Measurements from ENCODE around the gene FEN1. TPM values are rescaled to one million over a fixed set of nuclear protein-coding genes. Genes with fewer than 3 reads are reported as not detected.
A peak's percentile ranks its signal among the peaks of the same experiment; 100 is the strongest.

FEN1 gene
- polyA plus RNA-seq, 3 donors from 2014 or later, result 20.3 to 31.3 (median 24.6) TPM

DNA sequence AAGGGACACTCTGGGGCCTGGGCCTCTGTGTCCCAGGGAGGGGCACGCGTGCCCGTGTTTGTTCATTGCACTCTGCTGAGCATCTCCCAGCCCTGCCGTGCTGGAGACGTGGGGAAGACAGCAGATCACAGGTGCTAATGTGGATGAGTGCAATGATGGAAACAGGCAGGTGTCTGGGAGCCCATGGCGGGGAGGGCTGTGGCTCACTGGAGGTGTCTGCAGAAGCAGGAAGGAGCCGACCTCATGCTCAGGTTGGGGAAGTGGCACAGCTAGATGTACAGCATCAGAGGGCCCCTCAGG, 8.3 kb upstream of the FEN1 start:
- Mint-ChIP-seq H3K36me3 (peaks cover 2 to 7% (median 5%) of the 10 kb centered on the region in 3 donors), H3K4me3 (no peak overlapping the region), H3K27ac (no peak overlapping the region), H3K4me1 (peaks cover 1 to 11% of the 10 kb centered on the region in 2 donors), H3K27me3 (ENCODE audit: low read depth in 3 of 3) (no peaks in the 10 kb centered on the region), H3K9me3 (no peaks in the 10 kb centered on the region)
- DNase-seq, result no peak

DNA sequence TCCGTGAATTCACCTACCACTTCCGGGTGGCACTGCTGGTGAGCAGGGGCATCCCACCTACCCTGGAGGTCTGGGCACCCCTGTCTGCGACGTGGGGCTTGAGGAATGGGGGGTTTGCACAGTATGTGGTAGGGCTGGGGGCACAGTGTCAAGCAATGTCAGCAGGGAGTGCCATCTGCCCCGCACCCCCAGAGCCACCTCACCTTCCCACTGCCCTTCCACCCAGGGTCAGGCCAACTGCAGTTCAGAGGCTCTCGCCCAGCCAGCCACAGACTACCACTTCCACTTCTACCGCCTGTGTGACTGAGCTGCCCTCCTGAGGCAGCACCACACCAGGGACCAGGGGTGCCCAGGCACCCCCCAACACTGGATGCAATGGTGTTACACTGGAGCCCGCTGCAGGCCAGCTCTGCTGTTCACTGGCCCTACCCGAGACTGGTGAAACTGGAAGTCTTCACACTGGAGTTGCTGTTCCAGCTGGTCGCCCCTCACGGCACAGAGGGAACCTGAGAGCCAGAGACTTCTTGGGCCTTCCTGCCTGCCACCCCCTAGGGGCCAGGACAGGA, 6.8 kb upstream of the FEN1 start:
- H3K36me3 Mint-ChIP-seq, result peaks cover 2 to 10% (median 5%) of the 10 kb centered on the region in 3 donors
- peak overlapping the region in 1 of 6 donors; percentile 42 for H3K27ac Mint-ChIP-seq
- H3K4me1 Mint-ChIP-seq, result peaks cover 1 to 25% of the 10 kb centered on the region in 2 donors
- peaks cover 0 to 2% (median 0%) of the 10 kb centered on the region in 3 donors for H3K27me3 Mint-ChIP-seq (ENCODE audit: low read depth in 3 of 3)
- DNase-seq, result no peak
- no peak overlapping the region for H3K4me3 Mint-ChIP-seq
- H3K9me3 Mint-ChIP-seq, result no peaks in the 10 kb centered on the region

DNA sequence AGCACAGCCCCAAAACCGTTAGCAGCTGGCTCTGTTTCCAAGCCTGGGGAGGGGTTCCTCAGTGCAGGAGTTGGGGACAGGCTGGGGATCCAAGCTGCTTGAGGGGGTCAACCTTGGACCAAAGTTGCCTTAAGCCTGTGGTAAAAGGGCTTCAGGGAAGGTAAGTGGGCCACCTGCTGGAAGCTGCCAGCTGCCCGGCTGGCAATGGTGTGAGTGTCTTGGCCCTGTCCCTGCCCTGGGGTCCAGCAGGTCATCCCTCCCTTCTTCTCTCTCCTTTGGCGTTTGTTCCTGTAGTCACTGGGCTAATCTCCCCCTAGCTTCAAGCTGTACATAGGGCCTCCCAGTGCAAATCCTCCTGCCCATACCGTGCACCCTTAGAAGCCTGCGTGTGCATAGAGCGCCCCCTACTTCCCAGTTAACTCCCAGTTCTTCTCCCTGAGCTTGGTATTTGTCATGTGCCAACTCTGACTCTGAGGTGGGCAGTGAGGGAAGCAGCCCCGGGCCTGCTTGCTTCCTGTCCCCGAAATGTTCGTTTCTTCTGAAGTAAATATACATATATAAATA, 4.7 kb upstream of the FEN1 start:
- Mint-ChIP-seq H3K27ac (peak overlapping the region in 1 of 6 donors; percentile 55), H3K9me3 (no peaks in the 10 kb centered on the region)
- no peak for DNase-seq

DNA sequence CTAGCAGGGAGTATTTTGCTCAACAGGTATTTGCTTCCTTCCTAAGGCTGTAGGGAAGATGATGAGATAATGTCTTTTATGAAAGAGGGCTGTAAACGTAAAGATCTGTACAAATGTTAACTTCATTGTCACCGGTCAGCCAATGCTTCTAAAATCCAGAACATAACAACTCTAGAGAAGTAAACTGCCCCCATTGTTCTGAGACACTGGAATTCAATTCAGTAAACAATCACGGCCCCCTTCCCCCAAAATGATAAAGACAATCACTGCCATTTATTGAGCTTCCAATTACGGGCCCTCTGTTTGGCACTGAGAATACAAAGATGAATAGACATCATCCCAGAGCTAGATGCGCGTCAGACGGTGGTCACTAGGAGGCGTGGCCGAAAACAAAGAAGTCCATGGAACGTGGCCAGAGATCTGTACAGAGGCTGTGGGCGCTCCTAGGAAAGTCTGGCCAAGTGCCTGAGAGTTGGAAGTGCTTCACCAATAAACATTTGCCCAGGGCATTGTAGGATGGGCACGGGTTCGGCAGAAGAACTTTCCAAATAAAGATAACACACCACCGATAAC, 888 bp upstream of the FEN1 start:
- peaks cover 15 to 50% of the 10 kb centered on the region in 2 donors for H3K4me1 Mint-ChIP-seq

More for the DNA sequence above, 4.7 kb upstream of the FEN1 start:
- Mint-ChIP-seq H3K27me3 (ENCODE audit: low read depth in 3 of 3) (peaks cover 0 to 10% (median 4%) of the 10 kb centered on the region in 3 donors), H3K36me3 (peaks cover 2 to 10% (median 5%) of the 10 kb centered on the region in 3 donors), H3K4me3 (no peak overlapping the region), H3K4me1 (peaks cover 13 to 41% of the 10 kb centered on the region in 2 donors)

DNA sequence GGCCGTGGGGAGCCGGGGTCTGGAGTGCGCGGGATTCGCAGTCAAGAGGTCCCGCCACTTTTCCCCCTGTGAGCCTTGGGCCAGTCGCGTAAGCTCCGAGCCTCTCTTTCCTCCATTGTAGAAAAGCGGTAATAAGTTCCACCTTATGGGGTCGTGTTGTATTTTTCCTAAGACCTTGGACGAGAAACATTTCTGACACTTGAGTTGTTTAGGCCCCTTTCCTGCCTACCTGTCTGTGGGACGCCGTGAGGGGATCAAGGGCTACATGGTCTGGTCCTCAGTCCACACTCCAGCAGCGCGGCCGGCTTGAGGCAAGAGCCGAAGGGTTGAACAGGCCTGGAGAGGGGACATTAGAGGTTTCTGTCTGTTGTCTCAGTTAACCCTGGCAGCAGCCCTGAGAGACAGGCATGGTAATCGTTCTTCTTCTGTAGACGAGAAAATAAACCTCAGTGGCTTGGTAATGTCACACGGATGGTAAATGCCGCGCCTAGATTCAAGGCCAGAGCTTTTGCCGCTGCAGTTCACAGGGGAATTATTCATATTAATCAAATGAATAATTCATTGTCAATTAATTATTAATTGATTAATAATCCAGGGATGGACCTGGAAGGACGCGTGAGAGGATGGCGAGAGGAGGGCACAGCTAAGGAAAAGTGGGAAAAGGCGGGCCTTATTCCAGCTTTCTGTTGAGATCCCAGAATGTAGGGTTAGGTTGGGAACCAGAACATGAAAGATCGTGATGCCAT, 545 bp downstream of the FEN1 start:
- peak overlapping the region; percentile 88 to 99 (median 98) for H3K27ac Mint-ChIP-seq
- H3K4me1 Mint-ChIP-seq, result peaks cover 20 to 57% of the 10 kb centered on the region in 2 donors
- peaks cover 0 to 10% (median 0%) of the 10 kb centered on the region in 3 donors for H3K36me3 Mint-ChIP-seq
- DNase-seq, result no peak
- H3K27me3 Mint-ChIP-seq (ENCODE audit: low read depth in 3 of 3), result peaks cover 0 to 11% (median 4%) of the 10 kb centered on the region in 3 donors
- H3K9me3 Mint-ChIP-seq, result no peaks in the 10 kb centered on the region
- peak overlapping the region; percentile 90 to 96 (median 95) for H3K4me3 Mint-ChIP-seq

More for the DNA sequence above, 888 bp upstream of the FEN1 start:
- H3K4me3 Mint-ChIP-seq, result peak overlapping the region; percentile 90 to 96 (median 95)
- H3K36me3 Mint-ChIP-seq, result peaks cover 0 to 10% (median 0%) of the 10 kb centered on the region in 3 donors
- H3K9me3 Mint-ChIP-seq, result no peaks in the 10 kb centered on the region
- DNase-seq, result peak; percentile 52 to 54 (median 53)
- peaks cover 0 to 11% (median 4%) of the 10 kb centered on the region in 3 donors for H3K27me3 Mint-ChIP-seq (ENCODE audit: low read depth in 3 of 3)
- peak overlapping the region; percentile 97 to 100 (median 99) for H3K27ac Mint-ChIP-seq

DNA sequence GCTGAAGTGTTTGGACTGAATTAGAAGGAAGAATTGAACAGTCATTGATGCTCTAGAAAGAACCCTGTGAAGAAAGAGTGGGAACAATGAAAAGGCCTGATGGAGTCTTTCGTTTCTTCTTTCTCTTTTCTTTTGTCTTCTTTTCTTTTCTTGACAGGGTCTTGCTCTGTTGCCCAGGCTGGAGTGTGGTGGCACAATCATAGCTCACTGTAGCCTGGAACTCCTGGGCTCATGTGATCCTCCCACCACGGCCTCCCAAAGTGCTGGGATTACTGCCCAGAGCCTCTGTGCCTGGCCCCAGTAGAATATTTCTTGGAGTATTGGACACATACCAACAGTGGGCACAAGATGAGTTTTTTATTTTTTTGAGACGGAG, 1.1 kb downstream of the FEN1 start:
- H3K27ac Mint-ChIP-seq, result peak overlapping the region in 5 of 6 donors; percentile 57 to 99 (median 92)
- H3K36me3 Mint-ChIP-seq, result peaks cover 0 to 9% (median 0%) of the 10 kb centered on the region in 3 donors
- H3K9me3 Mint-ChIP-seq, result no peaks in the 10 kb centered on the region
- peaks cover 0 to 13% (median 4%) of the 10 kb centered on the region in 3 donors for H3K27me3 Mint-ChIP-seq (ENCODE audit: low read depth in 3 of 3)
- H3K4me1 Mint-ChIP-seq, result peaks cover 20 to 51% of the 10 kb centered on the region in 2 donors
- no peak for DNase-seq
- H3K4me3 Mint-ChIP-seq, result peak overlapping the region; percentile 41 to 96 (median 92)

DNA sequence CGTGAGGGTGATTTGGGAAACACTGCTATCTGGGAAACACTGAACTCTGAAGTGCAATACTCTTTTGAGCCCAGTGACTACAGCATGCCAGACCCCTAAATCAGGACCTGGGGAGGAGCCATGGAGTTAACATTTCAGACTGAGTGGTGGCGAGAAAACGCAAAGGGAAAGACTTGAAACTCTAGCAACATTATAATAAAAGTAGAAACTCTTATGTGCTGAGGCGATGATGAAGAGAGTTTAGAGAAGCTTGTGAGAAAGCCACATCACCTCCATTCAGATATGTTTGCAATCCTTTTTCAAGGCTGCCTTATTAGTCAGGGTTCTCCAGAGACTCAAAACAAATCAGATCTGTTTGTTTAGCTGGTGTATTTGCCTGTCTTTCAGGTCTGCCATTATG, 1.9 kb downstream of the FEN1 start:
- Mint-ChIP-seq H3K27me3 (ENCODE audit: low read depth in 3 of 3) (peaks cover 0 to 13% (median 4%) of the 10 kb centered on the region in 3 donors), H3K36me3 (peaks cover 0 to 2% (median 0%) of the 10 kb centered on the region in 3 donors), H3K27ac (peak overlapping the region in 2 of 6 donors; percentile 40 to 57), H3K4me3 (no peak overlapping the region), H3K4me1 (peaks cover 20 to 44% of the 10 kb centered on the region in 2 donors), H3K9me3 (no peaks in the 10 kb centered on the region)
- DNase-seq, result no peak

DNA sequence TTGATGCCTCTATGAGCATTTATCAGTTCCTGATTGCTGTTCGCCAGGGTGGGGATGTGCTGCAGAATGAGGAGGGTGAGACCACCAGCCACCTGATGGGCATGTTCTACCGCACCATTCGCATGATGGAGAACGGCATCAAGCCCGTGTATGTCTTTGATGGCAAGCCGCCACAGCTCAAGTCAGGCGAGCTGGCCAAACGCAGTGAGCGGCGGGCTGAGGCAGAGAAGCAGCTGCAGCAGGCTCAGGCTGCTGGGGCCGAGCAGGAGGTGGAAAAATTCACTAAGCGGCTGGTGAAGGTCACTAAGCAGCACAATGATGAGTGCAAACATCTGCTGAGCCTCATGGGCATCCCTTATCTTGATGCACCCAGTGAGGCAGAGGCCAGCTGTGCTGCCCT, 2.7 kb downstream of the FEN1 start:
- Mint-ChIP-seq H3K27me3 (ENCODE audit: low read depth in 3 of 3) (peaks cover 0 to 11% (median 4%) of the 10 kb centered on the region in 3 donors), H3K27ac (peak overlapping the region in 2 of 6 donors; percentile 40 to 45), H3K9me3 (no peaks in the 10 kb centered on the region), H3K4me3 (peak overlapping the region in 1 of 5 donors; percentile 24), H3K36me3 (no peaks in the 10 kb centered on the region), H3K4me1 (peaks cover 22 to 36% of the 10 kb centered on the region in 2 donors)
- DNase-seq, result no peak

DNA sequence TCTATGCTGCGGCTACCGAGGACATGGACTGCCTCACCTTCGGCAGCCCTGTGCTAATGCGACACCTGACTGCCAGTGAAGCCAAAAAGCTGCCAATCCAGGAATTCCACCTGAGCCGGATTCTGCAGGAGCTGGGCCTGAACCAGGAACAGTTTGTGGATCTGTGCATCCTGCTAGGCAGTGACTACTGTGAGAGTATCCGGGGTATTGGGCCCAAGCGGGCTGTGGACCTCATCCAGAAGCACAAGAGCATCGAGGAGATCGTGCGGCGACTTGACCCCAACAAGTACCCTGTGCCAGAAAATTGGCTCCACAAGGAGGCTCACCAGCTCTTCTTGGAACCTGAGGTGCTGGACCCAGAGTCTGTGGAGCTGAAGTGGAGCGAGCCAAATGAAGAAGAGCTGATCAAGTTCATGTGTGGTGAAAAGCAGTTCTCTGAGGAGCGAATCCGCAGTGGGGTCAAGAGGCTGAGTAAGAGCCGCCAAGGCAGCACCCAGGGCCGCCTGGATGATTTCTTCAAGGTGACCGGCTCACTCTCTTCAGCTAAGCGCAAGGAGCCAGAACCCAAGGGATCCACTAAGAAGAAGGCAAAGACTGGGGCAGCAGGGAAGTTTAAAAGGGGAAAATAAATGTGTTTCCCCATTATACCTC, 3.3 kb downstream of the FEN1 start:
- no peak overlapping the region for H3K4me3 Mint-ChIP-seq
- DNase-seq, result no peak
- H3K4me1 Mint-ChIP-seq, result peaks cover 23 to 32% of the 10 kb centered on the region in 2 donors
- H3K27ac Mint-ChIP-seq, result peak overlapping the region in 2 of 6 donors; percentile 21 to 28
- no peaks in the 10 kb centered on the region for H3K9me3 Mint-ChIP-seq
- H3K27me3 Mint-ChIP-seq (ENCODE audit: low read depth in 3 of 3), result peaks cover 0 to 11% (median 4%) of the 10 kb centered on the region in 3 donors
- H3K36me3 Mint-ChIP-seq, result no peaks in the 10 kb centered on the region

DNA sequence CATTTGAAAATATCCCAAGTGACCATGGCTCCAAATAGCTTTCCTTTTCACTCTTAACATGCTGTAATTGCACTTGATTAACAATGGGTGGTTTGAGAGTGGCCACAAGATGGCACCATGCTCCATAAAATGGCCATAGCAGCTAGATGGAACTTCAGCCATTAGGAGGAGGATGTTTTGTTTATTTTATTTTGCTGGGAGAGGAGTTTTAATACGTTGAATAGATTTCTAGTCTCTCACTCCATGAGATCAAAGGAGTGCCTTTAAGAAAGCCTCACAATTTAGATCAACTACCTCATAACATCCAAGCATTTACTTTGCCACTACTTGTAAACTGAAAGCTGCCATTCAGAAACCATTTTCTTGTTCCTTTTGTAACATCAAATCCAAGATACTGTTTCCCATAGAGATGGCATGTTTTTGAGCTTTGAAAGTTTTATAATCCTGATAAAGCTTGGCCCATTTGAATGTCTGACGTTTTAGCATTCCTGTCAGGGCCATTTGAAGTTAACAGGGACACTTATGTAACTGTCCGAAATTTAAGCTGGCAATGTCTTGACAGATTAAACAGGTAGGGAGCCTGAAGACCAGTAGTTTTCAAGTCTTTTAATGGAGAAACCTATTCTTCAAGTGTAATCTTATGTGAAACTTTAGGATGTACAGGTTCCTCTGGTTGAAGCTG, 4.7 kb downstream of the FEN1 start:
- Mint-ChIP-seq H3K4me1 (peaks cover 12 to 19% of the 10 kb centered on the region in 2 donors), H3K4me3 (no peak overlapping the region), H3K27ac (peak overlapping the region; percentile 31 to 73 (median 44)), H3K36me3 (peaks cover 0 to 4% (median 0%) of the 10 kb centered on the region in 3 donors), H3K27me3 (ENCODE audit: low read depth in 3 of 3) (peaks cover 0 to 6% (median 4%) of the 10 kb centered on the region in 3 donors), H3K9me3 (no peaks in the 10 kb centered on the region)
- peak; percentile 68 to 77 (median 70) for DNase-seq

DNA sequence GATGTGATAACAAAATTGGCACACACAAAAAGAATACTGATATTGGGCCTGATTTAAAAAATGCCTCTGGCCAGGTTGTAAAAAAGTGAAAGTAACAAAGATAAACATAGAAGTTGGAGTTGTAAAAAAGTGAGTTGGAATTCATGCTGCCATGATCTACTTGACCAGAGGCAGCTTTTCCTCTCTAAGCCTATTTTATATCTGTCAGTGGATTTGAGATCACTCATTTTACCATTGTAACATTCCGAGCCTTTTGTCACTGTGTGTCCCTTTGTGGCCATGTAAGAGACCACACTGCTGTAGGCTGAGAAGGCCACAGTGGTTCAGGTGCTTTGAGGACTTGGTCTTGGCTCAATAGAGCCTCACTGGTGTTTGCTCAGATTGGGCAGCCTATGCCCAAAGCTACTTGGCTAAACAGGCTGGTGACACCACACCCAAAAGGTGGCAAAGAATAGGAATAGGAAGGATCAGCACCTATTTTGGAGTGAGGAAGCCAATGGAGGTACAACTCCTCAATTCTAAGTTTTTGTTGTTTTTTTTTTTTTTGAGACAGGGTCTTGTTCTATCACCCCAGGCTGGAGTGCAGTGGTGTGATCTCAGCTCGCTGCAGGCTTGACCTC, 7.1 kb downstream of the FEN1 start:
- no peak overlapping the region for H3K4me3 Mint-ChIP-seq
- peaks cover 7% of the 10 kb centered on the region in 2 donors for H3K4me1 Mint-ChIP-seq
- no peaks in the 10 kb centered on the region for H3K9me3 Mint-ChIP-seq
- no peak for DNase-seq
- peaks cover 0 to 1% (median 0%) of the 10 kb centered on the region in 3 donors for H3K27me3 Mint-ChIP-seq (ENCODE audit: low read depth in 3 of 3)
- H3K27ac Mint-ChIP-seq, result peak overlapping the region in 3 of 6 donors; percentile 12 to 58 (median 49)
- peaks cover 0 to 7% (median 4%) of the 10 kb centered on the region in 3 donors for H3K36me3 Mint-ChIP-seq

All from immature natural killer cell (primary cell).